ENCODE data around the gene MRPL54.

Gene MRPL54

GRCh38 chr19:3793799-3794198, 31.3 kb downstream of the MRPL54 start:
- no peak for DNase-seq (ENCODE audit: low read depth)

GRCh38 chr19:3796358-3796757, 33.9 kb downstream of the MRPL54 start:
- H3K4me3 ChIP-seq (ENCODE audit: low read length): no peak overlapping the region
- no peak for DNase-seq (ENCODE audit: low read depth)
- no peak for TF ChIP-seq CTCF (IDR thresholded peaks at IDR 0.05; ENCODE audit: insufficient read depth, low read depth, low read length, missing control alignments)

More at GRCh38 chr19:3793799-3794198, 31.3 kb downstream of the MRPL54 start:
- no peak for TF ChIP-seq CTCF (IDR thresholded peaks at IDR 0.05; ENCODE audit: insufficient read depth, low read depth, low read length, missing control alignments)
- no peak overlapping the region for H3K4me3 ChIP-seq (ENCODE audit: low read length)

- DNase-seq (ENCODE audit: low read depth): no peak
- H3K4me3 ChIP-seq (ENCODE audit: low read length): no peak overlapping the region
- no peak for TF ChIP-seq CTCF (IDR thresholded peaks at IDR 0.05; ENCODE audit: insufficient read depth, low read depth, low read length, missing control alignments)
Observed at GRCh38 chr19:3798137-3798536, 35.7 kb downstream of the MRPL54 start.

GRCh38 chr19:3800996-3801395, 38.5 kb downstream of the MRPL54 start:
- H3K4me3 ChIP-seq (ENCODE audit: low read length): no peak overlapping the region
- no peak for TF ChIP-seq CTCF (IDR thresholded peaks at IDR 0.05; ENCODE audit: insufficient read depth, low read depth, low read length, missing control alignments)
- DNase-seq (ENCODE audit: low read depth): no peak

- TF ChIP-seq CTCF (IDR thresholded peaks at IDR 0.05; ENCODE audit: insufficient read depth, low read depth, low read length, missing control alignments): peak; percentile 20
- DNase-seq (ENCODE audit: low read depth): peak; percentile 14
- no peak overlapping the region for H3K4me3 ChIP-seq (ENCODE audit: low read length)
Observed at GRCh38 chr19:3801412-3802096, 39.1 kb downstream of the MRPL54 start.

GRCh38 chr19:3803114-3803888, 40.8 kb downstream of the MRPL54 start:
- DNase-seq (ENCODE audit: low read depth): no peak
- no peak for TF ChIP-seq CTCF (IDR thresholded peaks at IDR 0.05; ENCODE audit: insufficient read depth, low read depth, low read length, missing control alignments)
- no peak overlapping the region for H3K4me3 ChIP-seq (ENCODE audit: low read length)

Data from epithelial cell of esophagus (primary cell).